ENCODE measurements around the gene CCDC92B.

Gene CCDC92B

DNA sequence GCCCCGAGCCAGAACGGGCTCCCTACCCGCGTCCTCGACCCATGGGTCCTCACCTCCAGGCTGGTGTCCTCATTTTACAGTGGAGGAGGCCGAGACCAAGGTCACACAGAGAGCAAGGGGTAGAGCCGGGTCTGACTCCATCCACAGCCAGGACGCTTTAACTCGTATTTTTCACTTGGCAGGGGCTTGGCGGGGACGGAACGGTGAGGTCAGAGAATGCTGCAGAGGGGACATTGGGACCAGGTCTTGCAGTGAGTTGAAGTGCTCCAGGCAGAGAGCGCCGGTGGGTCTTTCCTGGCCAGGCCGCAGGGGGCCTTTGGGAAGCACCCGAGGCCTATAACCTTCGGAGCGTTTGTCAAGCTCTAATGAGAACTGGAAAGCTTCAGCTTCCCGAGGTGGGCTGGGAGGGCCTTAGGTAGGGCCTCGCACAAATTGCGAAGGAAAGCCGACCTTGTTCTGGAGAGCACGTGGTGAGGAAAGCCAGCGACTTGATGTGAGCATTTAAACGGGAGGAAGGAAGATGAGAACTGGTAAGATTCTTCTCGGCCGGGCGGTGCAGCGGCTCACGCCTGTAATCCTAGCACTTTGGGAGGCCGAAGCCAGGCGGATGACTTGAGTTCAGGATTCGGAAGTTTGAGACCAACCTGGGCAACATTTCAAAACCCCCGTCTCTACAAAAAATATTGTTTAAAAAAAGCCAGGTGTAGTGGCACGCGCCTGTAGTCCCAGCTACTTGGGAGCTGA is 37.0 kb downstream of the CCDC92B start:
- TF ChIP-seq Cebpa-rat (IDR thresholded peaks at IDR 0.05) = no peak
- peak overlapping the region; percentile 92 for H3K27ac ChIP-seq
- H3K4me2 ChIP-seq = peak overlapping the region; percentile 99
- peak overlapping the region; percentile 96 for H3K9ac ChIP-seq
- no peaks in the 10 kb centered on the region for H3K27me3 ChIP-seq
- no peaks in the 10 kb centered on the region for H3K9me3 ChIP-seq
- peaks cover 39% of the 10 kb centered on the region for H4K20me1 ChIP-seq
- H3K36me3 ChIP-seq = peaks cover 6% of the 10 kb centered on the region; the same call in 1 of the 2 replicates
- peak overlapping the region; percentile 98 for H3K4me3 ChIP-seq
- peaks cover 61% of the 10 kb centered on the region for H3K4me1 ChIP-seq

DNA sequence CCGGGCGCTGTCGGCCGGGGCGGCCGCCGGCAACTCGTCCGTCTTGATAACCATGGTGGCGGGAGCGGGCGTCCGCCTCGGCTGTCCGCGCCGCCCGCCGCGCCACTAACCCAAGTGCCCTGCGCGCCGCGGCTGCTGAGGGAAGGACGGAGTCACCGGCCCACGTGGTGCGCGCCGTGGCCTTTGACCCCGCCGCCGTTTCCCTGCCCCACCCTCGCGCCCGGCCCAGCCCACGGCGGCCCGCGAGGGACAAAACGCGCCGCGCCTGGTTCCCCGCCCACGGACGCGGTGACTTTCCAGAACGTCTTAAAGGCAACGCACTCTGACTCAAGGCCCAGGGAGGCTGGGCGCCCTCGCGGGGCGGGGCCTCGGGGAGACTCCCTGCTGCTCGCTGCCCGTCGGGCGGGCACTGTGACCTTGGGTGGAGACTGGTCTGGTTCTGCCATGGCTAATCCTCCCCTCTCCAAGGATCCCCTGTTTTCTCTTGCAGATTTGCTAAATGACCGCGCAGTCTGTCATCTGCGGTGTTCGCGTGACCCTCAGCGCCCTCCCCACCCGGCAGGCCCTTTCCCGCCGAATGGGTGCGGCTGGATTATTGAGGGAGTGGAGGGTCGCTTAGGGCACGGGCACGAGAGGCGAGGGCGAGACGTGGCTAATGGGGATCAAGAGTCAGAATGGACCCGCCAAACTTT is 37.7 kb downstream of the CCDC92B start, which contains the start of gene CLUH:
CLUH (minus strand) TSS at position 157 of the 692 bp plus-strand sequence; CDS start at position 54, 103 bp downstream.
- H3K27me3 ChIP-seq = no peaks in the 10 kb centered on the region
- H3K9me3 ChIP-seq = no peaks in the 10 kb centered on the region
- H3K4me2 ChIP-seq = peak within 1 kb of the TSS; percentile 99
- H4K20me1 ChIP-seq = peaks cover 47% of the 10 kb centered on the region
- peak within 1 kb of the TSS; percentile 92 for H3K27ac ChIP-seq
- peaks cover 13% of the 10 kb centered on the region for H3K36me3 ChIP-seq
- peak within 1 kb of the TSS; percentile 96 for H3K9ac ChIP-seq
- no peak for TF ChIP-seq Cebpa-rat (IDR thresholded peaks at IDR 0.05)
- H3K4me1 ChIP-seq = peaks cover 61% of the 10 kb centered on the region
- peak within 1 kb of the TSS; percentile 98 for H3K4me3 ChIP-seq

DNA sequence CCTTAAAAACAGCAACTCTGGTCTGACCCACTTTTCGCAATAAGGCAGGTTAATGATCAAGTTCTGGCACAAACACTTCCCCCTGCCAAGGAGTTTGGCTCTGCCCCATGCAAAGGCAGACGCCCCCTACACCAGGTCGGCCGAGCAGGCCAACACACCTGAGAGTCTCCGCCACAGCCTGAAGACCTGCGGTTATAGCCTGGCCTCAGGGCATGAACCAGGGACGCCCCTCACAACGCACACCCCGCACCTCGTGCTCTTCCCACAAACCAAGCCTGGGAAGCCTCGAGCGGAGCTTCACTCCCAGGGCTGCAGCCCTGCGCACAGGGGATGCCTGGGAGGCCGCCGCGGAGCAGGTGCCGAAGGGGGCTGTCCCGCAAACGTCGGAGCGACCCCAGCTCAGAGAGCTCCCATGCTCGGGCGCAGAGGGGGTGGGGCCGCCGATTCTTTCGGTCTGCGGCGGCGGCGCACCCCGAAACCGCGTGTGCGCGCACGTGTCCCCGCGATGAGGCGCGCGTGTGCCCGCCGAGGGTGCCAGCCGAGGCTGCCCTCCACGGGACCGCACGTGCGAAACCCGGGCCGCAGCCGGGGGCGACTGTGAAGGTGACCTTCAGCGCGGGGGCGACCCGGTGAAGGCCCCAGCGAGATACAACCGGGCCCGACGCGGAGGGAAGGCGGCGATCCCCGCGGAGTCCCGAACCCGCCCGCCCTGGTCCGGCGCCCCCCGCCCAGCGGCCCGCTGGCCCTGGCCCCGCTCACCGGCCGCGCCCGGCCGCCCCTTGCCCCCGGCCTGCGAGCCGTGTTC is 38.4 kb downstream of the CCDC92B start:
- Histone ChIP-seq H3K27me3 (no peaks in the 10 kb centered on the region), H3K36me3 (peaks cover 21% of the 10 kb centered on the region), H3K4me2 (peak overlapping the region; percentile 99), H3K9ac (peak overlapping the region; percentile 96), H4K20me1 (peaks cover 54% of the 10 kb centered on the region), H3K9me3 (no peaks in the 10 kb centered on the region), H3K4me1 (peaks cover 59% of the 10 kb centered on the region), H3K27ac (peak overlapping the region; percentile 92), H3K4me3 (peak overlapping the region; percentile 98)
- TF ChIP-seq Cebpa-rat (IDR thresholded peaks at IDR 0.05) = no peak

DNA sequence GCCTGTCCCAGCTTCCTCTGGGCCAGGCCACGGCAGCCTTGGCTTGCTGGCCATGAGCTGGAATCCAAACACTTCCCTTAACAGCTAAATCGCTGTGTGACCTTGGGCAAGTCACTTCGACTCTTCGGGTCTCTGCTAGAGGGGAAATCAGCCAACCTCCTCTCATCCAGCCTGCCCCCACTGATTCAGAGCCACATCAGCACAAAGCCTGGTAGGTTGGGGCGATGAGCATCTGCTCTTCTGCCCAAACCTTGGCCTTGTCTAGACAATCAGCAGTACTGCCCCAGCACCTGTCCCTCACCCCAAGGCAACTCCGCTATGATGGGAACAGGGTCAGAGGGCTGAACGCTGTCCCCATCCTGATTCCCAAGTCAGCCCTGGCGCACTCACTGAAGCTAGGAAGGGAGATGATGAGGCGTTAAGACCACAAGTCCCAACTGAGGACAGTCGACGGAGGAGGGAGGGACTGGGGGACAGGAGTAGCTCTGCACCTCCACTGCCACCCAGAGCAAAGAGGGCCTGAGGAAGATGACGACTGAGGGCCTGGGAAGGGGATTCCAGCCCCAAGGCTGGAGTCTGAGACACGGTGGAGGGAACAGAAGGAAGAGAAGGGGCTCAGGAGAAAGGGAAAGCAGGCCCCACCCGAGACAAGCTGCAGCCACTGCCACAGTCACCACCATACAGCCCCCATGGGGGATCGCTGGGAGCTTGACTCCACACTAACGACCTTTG is 39.2 kb downstream of the CCDC92B start:
- peak overlapping the region; percentile 96 for H3K9ac ChIP-seq
- peaks cover 62% of the 10 kb centered on the region for H4K20me1 ChIP-seq
- TF ChIP-seq Cebpa-rat (IDR thresholded peaks at IDR 0.05) = no peak
- H3K27me3 ChIP-seq = no peaks in the 10 kb centered on the region
- H3K9me3 ChIP-seq = no peaks in the 10 kb centered on the region
- peaks cover 28% of the 10 kb centered on the region for H3K36me3 ChIP-seq
- H3K27ac ChIP-seq = peak overlapping the region; percentile 92
- H3K4me3 ChIP-seq = peak overlapping the region; percentile 98
- H3K4me1 ChIP-seq = peaks cover 67% of the 10 kb centered on the region
- H3K4me2 ChIP-seq = peak overlapping the region; percentile 99

DNA sequence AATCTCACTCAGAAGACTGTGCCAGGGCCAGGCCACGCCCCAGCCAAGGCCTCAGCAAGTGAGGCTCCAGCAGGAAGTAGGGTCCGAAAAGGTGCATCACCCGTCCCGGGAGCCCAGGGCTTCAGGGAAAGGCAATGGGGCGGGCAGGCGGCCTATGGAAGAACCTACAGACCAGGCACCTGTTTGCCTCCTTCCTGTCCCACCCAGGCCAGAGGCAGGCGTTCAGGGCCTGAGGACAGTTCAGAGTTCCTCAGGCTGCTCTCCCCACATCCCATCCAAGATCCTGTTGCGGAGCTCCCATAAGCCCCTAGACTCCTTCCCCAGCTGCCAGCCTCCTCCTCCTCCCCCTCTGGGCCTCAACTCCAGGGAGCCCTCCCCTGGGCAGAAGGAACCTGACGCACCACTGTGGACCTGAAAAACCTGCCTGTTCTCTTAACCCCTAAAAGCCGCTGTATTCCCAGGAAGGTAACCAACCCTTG is 40.2 kb downstream of the CCDC92B start:
- TF ChIP-seq Cebpa-rat (IDR thresholded peaks at IDR 0.05) = no peak
- Histone ChIP-seq H3K9ac (peak overlapping the region; percentile 96), H3K4me2 (peak overlapping the region; percentile 99)

DNA sequence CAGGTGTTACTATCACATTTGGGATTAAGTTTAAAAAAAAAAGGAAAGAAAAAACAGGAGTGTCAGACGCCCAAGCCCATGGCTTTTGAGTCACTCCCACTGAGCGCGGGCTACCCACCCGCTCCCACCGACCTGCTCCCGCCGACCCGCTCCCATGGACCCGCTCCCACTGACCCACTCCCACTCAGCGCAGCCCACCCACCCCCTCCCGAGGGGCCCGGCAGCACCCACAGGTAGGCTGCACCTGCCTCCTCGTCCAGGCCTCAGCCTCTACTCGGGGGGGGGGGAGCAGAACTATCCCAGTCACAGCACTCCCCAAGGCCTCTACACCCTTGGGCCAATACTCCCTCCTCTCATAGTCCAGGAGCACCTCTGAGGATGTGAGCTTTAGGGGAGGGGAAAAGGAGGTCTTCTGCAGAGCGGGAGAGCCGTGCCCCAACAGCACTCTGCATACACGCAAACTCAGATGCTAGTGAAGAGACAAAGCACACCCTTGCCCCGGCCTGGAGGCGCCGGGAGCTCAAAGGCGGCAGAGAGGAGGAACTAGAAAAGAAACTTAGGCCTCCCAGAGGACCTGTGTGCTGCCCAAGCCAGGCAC is 40.8 kb downstream of the CCDC92B start:
- Histone ChIP-seq H3K27me3 (no peaks in the 10 kb centered on the region), H4K20me1 (peaks cover 77% of the 10 kb centered on the region), H3K9ac (peak overlapping the region; percentile 96), H3K27ac (peak overlapping the region; percentile 72), H3K36me3 (peaks cover 41% of the 10 kb centered on the region), H3K4me1 (peaks cover 75% of the 10 kb centered on the region), H3K4me3 (peak overlapping the region; percentile 98), H3K9me3 (no peaks in the 10 kb centered on the region), H3K4me2 (peak overlapping the region; percentile 99)
- no peak for TF ChIP-seq Cebpa-rat (IDR thresholded peaks at IDR 0.05)

More for the DNA sequence above, 40.2 kb downstream of the CCDC92B start:
- H3K36me3 ChIP-seq = peaks cover 36% of the 10 kb centered on the region
- H3K27me3 ChIP-seq = no peaks in the 10 kb centered on the region
- peak overlapping the region; percentile 98 for H3K4me3 ChIP-seq
- H3K9me3 ChIP-seq = no peaks in the 10 kb centered on the region
- H3K4me1 ChIP-seq = peaks cover 75% of the 10 kb centered on the region
- H4K20me1 ChIP-seq = peaks cover 72% of the 10 kb centered on the region
- peak overlapping the region; percentile 72 for H3K27ac ChIP-seq

DNA sequence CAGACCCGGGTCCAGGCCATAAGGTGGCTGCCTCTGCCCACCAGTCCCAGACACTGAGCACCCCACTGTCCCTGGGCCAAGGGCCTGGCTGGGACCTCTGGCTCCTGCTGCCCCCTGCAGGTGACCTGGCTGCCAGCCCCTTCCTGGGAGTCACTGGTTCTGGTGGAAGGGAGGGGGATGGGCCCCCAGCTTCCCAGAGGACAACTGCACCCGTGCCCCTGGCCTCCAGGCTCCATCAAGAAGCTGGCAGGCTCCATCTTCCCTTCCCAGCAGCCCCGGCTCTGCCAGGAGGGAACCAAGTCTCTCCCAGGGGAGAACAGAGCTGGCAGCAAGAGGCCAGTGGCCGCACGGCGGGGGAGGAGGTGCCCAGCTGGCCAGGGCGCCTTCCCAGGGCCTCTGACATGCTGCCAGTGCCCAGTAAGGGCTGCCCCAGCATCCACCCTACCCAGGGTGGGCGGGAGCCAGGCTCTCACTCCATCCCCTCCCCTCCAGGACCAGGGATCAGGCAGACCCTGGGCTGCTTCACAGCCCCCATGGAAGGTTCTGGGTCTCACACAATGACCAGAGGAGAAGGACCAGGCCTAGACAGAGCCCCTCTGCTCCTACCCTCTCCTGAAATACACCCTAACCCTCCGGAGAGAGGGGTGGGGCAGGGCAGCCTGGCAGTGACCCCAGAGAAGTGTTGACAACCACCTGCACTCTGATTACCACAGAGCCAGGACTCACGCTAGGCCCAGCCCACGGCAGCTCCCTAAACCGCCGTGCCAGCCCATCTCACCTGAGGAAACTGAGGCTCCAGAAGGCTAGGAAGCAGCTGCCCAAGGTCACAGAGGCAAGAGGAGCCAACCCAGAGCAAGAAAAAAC is 41.5 kb downstream of the CCDC92B start:
- Histone ChIP-seq H3K4me1 (peaks cover 71% of the 10 kb centered on the region), H3K4me2 (peak overlapping the region; percentile 99), H3K36me3 (peaks cover 49% of the 10 kb centered on the region), H3K9ac (peak overlapping the region; percentile 96), H3K9me3 (no peaks in the 10 kb centered on the region), H4K20me1 (peaks cover 85% of the 10 kb centered on the region), H3K27me3 (no peaks in the 10 kb centered on the region), H3K27ac (peak overlapping the region; percentile 72), H3K4me3 (peak overlapping the region; percentile 98)
- TF ChIP-seq Cebpa-rat (IDR thresholded peaks at IDR 0.05) = no peak

Measured in BLaER1 (cell line).